Measurements from ENCODE around the gene ASIC3.

DNA sequence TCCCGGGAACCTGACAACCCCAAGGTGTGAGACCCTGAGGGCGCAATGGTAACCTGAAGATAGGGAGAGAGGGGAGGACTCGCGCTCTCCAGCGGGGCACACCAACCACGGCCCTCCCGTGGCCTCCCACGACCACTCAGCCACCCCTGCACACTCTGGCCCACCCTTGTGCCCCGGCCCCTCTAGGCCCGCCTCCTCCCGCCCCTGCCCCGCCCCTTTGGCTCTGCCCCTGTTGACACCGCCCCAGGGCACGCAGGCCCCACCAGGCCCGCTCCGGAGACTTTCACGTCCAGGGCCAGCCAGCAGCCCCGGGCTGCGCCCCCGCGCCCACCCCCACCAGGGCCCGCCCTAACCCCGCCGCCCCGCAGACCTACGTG is 35.0 kb upstream of the ASIC3 start:
- TF ChIP-seq, protein P1, sequence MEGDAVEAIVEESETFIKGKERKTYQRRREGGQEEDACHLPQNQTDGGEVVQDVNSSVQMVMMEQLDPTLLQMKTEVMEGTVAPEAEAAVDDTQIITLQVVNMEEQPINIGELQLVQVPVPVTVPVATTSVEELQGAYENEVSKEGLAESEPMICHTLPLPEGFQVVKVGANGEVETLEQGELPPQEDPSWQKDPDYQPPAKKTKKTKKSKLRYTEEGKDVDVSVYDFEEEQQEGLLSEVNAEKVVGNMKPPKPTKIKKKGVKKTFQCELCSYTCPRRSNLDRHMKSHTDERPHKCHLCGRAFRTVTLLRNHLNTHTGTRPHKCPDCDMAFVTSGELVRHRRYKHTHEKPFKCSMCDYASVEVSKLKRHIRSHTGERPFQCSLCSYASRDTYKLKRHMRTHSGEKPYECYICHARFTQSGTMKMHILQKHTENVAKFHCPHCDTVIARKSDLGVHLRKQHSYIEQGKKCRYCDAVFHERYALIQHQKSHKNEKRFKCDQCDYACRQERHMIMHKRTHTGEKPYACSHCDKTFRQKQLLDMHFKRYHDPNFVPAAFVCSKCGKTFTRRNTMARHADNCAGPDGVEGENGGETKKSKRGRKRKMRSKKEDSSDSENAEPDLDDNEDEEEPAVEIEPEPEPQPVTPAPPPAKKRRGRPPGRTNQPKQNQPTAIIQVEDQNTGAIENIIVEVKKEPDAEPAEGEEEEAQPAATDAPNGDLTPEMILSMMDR (conservative IDR thresholded peaks at IDR 0.05; ENCODE audit: low read depth, low read length): no peak
- TF ChIP-seq POLR2A (IDR thresholded peaks at IDR 0.05; ENCODE audit: low read depth, low read length) (no peak), SMC3 (IDR thresholded peaks at IDR 0.05; ENCODE audit: low read depth, low read length) (no peak), BHLHE40 (IDR thresholded peaks at IDR 0.05; ENCODE audit: low read depth, low read length) (no peak), CEBPB (IDR thresholded peaks at IDR 0.05; ENCODE audit: low read depth, low read length) (no peak), RAD21 (IDR thresholded peaks at IDR 0.05; ENCODE audit: low read length) (no peak)

All from IMR-90 (cell line).